Bronchial epithelial cell (primary cell): ENCODE results near the gene STK32B. TPM values are rescaled to one million over a fixed set of nuclear protein-coding genes. Genes with fewer than 3 reads are reported as not detected.

Experiments
- DNase-seq: peaks from one replicate; pipeline ENCODE4 v3.0.0-alpha.2; 2010; ENCODE audit warnings: low read depth
- FAIRE-seq: peaks from 2 replicates; lab custom pipeline; 2011; peaks lifted over from hg19 to GRCh38; lab: Jason Lieb, UNC
- H3K27me3 ChIP-seq: 2 replicates; pipeline ENCODE4 v1.5.1; 2011; ENCODE audit warnings: low read length; ENCODE audit not compliant: control insufficient read depth, insufficient read depth
- H3K36me3 ChIP-seq: 2 replicates; pipeline ENCODE4 v1.5.1; 2011; ENCODE audit warnings: low read length; ENCODE audit not compliant: control insufficient read depth, insufficient read depth
- H3K4me3 ChIP-seq: 2 replicates; pipeline ENCODE4 v1.5.1; 2011; ENCODE audit warnings: mild to moderate bottlenecking, low read depth, low read length, control low read depth
- total RNA-seq: library from RNA; depleted of rRNA; stranded (reverse); fragments of >200 nt; gene quantifications from 2 replicates; pipeline ENCODE4 v1.2.1, GENCODE V29; 2014
- TF ChIP-seq, protein P1 (sequence below): IDR thresholded peaks from 2 replicates; pipeline ENCODE4 v1.5.1; 2011; ENCODE audit warnings: mild to moderate bottlenecking, moderate library complexity, low read length, control low read depth, inconsistent platforms; ENCODE audit not compliant: insufficient read depth, severe bottlenecking

The STK32B gene
- total RNA-seq, 1 donor from 2014 or later, result under 0.01 TPM

GRCh38 chr4:5330339-5330989 is 279.2 kb downstream of the STK32B start:
- Histone ChIP-seq H3K4me3 (no peak overlapping the region), H3K27me3 (no peaks in the 10 kb centered on the region), H3K36me3 (no peaks in the 10 kb centered on the region)
- TF ChIP-seq, protein P1, sequence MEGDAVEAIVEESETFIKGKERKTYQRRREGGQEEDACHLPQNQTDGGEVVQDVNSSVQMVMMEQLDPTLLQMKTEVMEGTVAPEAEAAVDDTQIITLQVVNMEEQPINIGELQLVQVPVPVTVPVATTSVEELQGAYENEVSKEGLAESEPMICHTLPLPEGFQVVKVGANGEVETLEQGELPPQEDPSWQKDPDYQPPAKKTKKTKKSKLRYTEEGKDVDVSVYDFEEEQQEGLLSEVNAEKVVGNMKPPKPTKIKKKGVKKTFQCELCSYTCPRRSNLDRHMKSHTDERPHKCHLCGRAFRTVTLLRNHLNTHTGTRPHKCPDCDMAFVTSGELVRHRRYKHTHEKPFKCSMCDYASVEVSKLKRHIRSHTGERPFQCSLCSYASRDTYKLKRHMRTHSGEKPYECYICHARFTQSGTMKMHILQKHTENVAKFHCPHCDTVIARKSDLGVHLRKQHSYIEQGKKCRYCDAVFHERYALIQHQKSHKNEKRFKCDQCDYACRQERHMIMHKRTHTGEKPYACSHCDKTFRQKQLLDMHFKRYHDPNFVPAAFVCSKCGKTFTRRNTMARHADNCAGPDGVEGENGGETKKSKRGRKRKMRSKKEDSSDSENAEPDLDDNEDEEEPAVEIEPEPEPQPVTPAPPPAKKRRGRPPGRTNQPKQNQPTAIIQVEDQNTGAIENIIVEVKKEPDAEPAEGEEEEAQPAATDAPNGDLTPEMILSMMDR, result no peak
- DNase-seq, result no peak
- no peak for FAIRE-seq

DNA sequence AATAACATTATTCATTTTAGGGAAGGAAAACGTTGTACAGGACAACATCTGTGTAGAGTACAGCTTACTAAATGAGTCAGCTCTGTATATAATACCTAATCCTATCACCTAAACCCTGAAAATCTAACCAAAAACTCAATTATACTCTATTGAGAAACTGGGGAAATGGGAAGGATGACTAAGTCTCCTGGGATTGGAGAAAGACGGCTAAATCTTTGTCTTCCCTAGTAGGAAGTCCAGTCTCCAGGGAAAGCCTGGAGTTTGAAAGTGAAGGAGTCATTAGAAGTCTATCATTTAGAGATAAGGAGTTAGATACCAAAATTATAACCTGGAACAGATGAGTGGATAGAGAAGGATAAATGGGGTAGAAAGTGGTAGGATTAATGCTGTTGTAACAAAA is 286.5 kb downstream of the STK32B start:
- H3K4me3 ChIP-seq, result no peak overlapping the region
- H3K36me3 ChIP-seq, result no peaks in the 10 kb centered on the region
- no peaks in the 10 kb centered on the region for H3K27me3 ChIP-seq
- FAIRE-seq, result no peak
- TF ChIP-seq, protein P1, result no peak
- DNase-seq, result no peak

DNA sequence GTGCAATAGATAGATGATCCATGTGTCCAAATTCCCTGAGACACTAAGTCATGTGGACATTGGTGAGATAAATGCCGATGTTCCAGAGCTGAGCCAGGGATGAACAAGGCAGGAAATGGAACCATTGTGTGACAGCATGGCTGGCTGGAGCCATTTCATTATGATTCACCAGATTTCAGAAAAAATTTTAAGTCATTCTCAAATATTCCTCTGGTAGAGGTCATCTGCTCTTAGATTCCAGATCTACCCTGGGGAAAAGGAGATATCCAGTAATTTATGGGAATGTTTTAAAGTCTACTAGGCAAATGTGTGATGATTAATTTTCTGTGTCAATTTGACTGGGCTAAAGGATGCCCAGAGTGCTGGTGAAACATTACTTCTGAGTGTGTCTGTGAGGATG is 287.3 kb downstream of the STK32B start:
- no peaks in the 10 kb centered on the region for H3K36me3 ChIP-seq
- DNase-seq (no peak), FAIRE-seq (no peak)
- TF ChIP-seq, protein P1, result no peak
- H3K4me3 ChIP-seq, result no peak overlapping the region
- no peaks in the 10 kb centered on the region for H3K27me3 ChIP-seq

GRCh38 chr4:5340991-5341451 is 289.7 kb downstream of the STK32B start:
- no peaks in the 10 kb centered on the region for H3K36me3 ChIP-seq
- DNase-seq (no peak), FAIRE-seq (no peak)
- TF ChIP-seq, protein P1, result no peak
- no peaks in the 10 kb centered on the region for H3K27me3 ChIP-seq
- no peak overlapping the region for H3K4me3 ChIP-seq

DNA sequence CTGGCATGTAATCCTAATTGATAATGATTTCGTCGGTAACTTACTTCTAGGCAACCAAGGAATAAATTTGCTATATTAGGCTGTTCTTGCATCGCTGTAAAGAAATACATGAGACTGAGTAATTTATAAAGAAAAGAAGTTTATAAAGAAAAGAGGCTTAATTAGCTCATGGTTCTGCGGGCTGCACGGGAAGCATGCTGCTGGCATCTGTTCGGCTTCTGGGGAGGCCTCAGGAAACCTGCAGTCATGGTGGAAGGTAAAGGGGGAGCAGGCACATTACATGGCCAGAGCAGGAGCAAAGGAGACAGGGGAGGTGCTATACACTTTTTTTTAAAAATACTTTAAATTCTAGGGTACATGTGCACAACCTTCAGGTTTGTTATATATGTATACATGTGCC is 290.2 kb downstream of the STK32B start:
- TF ChIP-seq, protein P1, result no peak
- H3K36me3 ChIP-seq, result no peaks in the 10 kb centered on the region
- H3K27me3 ChIP-seq, result no peaks in the 10 kb centered on the region
- DNase-seq, result no peak
- no peak for FAIRE-seq
- H3K4me3 ChIP-seq, result no peak overlapping the region

GRCh38 chr4:5355846-5356245 is 304.6 kb downstream of the STK32B start:
- Histone ChIP-seq H3K4me3 (no peak overlapping the region), H3K36me3 (no peaks in the 10 kb centered on the region), H3K27me3 (no peaks in the 10 kb centered on the region)
- FAIRE-seq (peak; percentile 90), DNase-seq (no peak)
- TF ChIP-seq, protein P1, result no peak
